DMS53 treated with DMSO at 0.1 percent for 48 hours (cell line): ENCODE measurements around the gene PPFIBP1.
A peak's percentile ranks its signal among the peaks of the same experiment; 100 is the strongest.
"Not testable (repeated sequence)": the region's sequence is repeated elsewhere in the genome, so short reads cannot be mapped to it uniquely, and the experiment has no call there.

Source experiments
- DNase-seq: peaks from one replicate; lab custom pipeline; 2025; ENCODE audit not compliant: unreplicated experiment; lab: John Stamatoyannopoulos, UW

Gene PPFIBP1

DNA sequence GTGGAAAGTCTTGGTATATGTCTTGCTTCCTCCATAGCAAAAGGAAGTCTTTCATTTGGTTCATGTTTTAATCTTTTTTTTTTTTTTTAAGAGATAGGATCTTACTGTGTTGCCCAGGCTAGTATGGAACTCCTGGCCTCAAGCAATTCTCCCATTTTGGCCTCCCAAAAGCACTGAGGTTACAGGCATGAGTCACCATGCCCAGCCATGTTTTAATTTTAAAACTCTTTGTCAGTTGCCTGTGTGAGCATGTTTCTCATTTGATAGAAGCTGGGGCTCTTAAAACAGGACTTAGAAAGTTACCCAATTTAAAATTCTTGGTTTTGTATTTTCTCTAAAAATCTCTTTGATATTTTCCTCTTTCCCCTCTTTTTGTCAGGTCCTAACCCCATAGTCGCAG lies 127.2 kb downstream of the PPFIBP1 start:
- no peak for DNase-seq

DNA sequence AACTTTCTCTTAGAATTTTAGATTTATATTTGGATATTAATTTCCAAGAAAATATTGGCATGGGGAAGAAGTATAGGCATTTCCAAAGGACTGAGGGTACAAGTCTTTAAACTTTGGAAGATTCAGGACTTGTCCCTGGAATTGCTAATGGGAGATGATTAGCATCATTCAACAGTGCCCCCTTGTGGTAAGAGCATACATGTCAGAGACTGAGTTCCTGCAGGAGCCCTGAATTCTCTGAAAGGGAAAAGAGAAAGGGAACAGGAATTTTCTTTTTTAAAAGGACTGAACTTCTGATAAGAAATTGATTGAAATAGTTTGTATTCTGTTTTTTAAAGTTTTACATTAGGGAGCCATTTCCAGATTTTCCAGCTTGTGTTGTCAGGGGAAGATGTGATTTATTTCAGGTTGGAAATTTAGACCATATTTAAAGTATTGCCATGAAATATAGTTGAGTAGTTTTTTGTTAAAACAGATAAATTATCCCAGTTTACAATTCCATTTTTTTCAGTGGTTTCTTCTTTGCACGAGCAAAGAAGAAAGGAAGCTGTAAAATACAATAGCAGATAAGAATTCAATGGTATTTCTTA lies 128.3 kb downstream of the PPFIBP1 start:
- DNase-seq = peak; percentile 87

DNA sequence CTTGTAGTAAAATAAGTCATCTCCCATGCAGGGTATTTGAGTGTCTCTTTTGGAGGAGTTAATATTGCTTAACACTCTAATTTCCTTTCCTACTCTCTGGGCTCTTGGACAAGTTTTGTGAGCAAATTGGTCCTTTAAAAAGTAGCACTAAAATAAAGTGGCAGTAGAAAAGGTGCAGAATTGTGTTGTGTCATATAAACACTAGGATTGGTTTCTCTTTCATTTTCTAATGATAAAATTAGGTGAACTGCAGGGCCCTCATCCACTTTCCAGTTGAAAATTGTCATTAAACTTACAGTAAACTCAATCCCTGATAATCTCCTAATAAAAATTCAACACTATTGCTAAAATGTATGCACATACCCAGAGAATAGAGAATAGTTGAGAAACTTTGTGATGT lies 129.7 kb downstream of the PPFIBP1 start:
- DNase-seq = no peak

DNA sequence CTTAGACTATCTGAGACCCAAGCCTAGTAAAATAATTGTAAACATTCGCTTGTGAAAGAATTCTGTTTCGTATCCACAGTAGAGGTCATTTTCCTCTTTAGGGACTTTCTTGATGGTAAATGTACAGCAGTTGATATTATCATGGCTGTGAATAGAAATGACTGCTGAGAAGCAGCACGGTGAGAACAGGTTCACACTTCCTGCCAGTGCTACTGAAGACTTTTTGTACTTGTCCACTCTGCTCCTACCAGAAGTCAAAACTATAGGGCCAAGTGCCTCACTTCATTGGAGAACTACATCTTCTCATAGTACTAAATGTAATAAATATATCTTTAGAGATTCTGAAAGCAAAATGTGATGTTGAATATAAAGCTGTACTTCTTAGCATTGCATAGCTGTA lies 131.5 kb downstream of the PPFIBP1 start:
- not testable (repeated sequence) for DNase-seq

DNA sequence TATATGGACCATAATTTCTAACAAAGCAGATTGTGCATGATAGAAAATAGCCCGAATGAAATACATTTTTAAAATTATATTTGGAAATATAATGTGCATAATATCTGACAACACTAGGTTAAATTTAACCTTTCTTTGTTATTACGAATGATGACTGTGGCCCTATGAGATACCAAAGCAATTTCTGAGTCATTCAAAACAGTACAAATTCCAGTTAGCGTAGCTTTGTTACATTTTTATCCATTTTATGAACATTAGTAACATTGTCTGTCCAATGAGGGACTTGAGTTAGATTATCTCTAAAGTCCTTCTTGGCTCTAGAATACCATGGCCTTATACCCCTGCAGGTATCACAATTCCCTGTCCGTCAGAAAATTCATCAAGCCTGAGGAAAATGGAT lies 133.3 kb downstream of the PPFIBP1 start:
- no peak for DNase-seq

DNA sequence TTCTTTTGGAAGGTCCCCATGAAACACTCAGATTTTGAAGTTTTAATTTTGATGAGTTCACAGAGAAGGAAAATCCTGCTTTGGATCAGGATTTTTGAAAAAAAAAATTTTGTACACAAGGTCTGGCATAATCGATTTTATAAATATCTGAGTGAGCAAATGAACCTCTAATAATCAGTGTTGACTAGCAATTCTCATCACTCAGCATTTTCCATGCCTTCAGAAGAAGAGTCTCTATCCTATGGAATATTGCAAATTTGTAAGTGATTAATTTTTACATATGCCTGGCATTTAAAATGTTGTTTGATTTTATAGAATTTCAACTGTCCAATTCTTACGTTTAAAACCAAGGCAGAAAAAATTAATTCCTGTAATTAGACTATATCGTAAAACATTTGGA lies 141.7 kb downstream of the PPFIBP1 start:
- DNase-seq = no peak

DNA sequence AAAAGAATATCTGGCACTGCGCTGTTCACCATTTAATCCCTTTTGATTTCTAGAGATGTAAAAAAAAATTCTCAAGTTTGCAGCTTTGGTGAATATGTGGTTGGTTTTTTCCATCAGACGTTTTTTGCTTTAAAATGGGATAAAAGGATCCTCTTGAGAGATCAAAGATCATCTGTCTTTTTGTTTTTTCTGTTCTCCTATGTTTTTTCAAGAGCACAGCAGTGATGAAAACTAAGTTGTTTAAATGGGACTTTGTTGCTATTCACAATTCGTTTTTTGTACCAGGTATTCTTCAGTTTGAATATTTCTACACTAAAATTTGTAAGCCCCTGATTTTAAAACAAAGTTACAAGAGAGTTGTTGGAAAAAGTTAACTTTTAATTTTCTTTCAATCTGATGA lies 142.5 kb downstream of the PPFIBP1 start:
- no peak for DNase-seq

DNA sequence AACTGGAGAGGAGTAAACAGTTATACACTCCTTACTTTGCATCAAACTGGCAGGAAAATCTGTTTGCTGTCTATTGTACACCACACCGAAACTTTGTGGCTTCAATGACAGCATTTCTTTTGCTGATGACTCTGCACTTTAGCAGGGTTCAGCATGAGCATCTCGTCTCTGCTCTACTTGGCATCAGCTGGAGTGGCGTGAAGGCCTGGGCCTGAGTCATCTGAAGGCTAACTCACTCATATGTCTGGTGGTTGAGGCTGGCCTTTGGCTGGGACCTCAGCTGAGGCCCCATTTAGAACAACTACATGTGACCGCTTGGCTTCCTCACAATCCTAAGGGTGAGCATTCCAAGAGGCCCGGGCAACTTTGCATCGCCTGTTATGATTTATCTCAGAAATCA lies 143.5 kb downstream of the PPFIBP1 start:
- DNase-seq = no peak

DNA sequence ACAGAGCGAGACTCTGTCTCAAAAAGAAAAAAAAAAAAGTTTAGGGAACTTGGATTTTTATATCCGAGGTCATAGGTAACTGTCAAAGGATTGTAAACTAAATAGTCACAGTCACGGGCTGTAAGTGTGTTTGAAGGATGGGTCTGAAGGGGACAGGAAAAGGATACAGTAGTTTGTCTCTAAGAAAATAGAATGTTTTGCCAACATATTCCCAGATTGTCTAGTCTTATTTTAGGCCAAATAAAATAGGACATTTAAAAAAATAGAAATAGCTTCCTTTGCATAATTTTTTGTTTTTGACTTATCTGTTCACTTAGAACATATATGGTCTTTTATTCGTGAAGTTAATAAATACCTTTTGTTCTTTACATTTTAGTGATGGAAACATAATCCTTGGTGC lies 148.0 kb downstream of the PPFIBP1 start:
- DNase-seq = no peak

DNA sequence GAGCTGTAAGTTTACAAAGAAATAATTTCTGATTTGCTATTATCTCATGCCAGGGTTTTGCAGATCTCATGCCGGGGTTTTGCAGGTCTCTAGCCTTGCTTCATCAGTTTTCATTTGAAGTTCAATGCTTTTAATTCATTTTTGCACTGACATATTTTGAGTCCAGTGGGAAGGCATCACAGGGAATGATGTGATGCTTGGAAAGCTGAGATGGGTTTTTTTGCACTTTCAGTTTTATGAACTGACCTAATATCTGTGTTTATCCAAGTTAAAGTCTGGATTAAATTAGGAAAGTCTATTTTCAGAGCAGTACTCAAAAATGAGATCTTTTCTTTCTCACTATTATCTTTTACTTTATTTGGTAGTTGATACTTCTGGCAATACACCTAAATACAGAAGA lies 148.6 kb downstream of the PPFIBP1 start:
- DNase-seq = no peak

DNA sequence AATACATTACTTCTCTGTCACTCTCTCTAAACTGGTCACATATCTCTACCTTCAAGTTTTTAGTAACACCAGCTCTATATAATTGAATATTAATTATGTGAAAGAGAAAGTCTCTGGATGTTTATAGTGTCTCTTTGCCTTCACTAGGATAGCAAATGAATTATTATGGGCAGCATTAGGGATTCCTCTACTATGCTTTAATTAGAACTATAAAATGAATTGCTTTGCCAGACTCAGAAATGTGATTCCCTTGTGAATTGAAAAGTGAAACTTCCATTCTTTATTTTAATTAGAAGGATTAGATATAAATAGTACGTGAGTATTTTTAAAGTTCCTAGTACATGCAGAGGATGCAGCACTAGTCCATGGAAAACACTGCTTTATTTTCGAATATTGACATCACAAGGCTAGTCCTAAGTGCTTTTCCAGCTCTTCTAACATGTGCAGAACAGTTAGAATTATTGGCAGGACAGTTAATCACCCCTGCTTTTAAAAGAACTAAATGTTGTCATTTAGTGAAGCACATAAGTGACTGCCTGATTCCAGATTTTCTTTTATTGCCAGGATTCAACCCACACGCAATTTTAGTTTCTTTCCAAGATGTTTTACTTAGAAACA lies 149.2 kb downstream of the PPFIBP1 start:
- no peak for DNase-seq

DNA sequence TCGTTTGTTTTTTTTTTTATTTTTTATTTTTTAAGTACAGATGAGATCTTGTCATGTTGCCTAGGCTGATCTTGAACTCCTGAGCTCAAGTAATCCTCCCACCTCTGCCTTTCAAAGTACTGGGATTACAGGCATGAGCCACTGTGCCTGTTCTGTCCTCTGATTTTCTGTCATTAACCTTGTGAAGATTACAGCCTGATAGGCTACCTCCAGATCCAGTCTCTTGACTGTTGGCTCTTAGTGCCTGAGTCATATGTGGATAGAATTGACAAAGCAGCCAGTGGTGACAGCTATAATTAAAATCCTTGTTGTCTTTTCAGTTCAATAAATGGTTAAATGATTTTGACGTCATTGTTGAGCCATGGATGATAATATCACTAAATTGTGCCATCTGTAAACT lies 151.0 kb downstream of the PPFIBP1 start:
- DNase-seq = no peak

DNA sequence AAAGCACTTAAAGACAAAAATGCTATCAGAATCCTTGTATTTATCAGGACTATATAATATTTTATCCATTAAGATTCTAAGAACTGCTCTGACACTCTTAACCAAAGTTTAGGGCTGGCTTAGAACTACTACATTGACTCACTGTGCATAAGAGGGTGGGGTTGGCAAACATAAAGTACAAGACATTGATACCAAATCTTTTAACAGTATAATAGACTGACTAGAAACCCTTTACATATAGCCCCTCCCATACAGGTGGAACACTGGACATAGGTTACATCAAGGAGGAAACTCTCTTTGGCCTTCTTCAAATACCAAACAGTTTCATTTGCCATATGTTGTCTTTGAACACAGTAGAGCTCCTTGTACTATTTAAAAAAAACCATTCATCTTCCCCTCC lies 156.6 kb downstream of the PPFIBP1 start:
- no peak for DNase-seq

DNA sequence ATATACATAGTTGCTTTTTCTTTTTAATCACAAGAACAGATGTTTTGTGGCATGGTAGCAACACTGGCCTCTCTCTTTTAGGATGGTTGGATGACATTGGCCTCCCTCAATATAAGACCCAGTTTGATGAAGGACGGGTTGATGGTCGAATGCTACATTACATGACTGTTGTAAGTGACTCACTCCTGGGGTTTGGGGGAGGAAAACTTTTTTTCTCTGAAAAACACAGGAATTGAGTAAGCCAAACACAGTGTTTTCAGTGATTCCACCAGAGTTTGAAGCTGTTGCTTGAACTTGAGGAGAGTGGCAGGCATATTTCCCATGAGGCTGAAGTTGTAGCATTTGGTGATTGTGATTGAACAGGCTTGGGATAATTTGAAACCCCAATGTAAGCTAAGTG lies 158.5 kb downstream of the PPFIBP1 start:
- DNase-seq = no peak

DNA sequence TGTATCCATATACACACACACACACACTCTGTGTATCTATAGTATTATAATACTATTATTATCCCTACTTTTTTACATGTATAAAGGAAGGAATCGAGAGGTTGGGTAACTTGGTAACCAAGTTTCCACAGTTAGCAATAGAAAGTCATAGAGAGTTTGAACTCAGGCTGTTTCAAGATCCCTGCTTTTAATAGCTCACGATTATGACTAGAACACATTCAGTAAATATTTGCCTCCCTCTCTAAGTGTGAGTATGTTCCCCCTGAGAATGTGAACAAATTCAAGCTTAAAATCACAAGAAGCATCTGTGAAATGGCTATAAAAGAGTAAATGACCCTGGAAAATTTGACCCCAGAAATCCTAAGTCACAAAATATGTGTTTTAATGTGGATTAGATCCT lies 161.3 kb downstream of the PPFIBP1 start:
- no peak for DNase-seq

DNA sequence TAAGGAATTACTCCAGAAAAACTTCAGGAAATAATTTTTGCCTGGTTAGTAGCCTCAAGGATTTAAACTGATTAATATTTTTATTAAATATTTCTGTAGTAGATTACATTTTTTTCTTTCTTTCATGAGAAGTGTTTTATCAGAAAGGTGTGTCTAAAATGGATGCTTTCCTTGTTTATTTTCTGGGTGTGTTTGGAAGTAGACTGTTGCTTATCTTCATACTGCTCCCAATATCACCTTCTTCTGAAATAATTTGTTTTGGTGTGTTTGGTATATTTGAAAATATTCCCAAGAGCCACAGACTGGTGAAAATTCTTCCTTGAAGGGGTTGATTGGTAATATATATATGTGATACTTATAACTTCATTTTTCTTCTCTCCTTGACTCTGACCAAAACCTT lies 162.1 kb downstream of the PPFIBP1 start:
- no peak for DNase-seq

DNA sequence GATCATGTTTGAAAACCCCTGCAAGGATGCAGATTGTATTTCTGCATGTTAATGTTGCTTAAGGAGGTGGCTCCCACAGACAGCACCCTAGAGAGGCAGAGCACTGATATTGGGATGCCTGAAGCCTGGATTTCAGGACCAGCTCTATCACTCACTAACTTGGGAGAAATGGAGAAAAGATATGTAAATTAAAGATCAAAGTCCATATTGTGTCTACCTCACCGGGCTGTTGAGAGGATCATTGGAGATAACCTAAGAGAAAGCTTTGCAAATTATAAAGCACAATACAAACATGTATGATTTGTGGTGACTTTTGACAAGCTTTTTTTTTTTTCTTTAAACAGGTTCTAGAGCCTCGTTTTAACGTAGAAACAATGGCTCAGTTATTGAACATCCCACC lies 164.7 kb downstream of the PPFIBP1 start:
- no peak for DNase-seq

DNA sequence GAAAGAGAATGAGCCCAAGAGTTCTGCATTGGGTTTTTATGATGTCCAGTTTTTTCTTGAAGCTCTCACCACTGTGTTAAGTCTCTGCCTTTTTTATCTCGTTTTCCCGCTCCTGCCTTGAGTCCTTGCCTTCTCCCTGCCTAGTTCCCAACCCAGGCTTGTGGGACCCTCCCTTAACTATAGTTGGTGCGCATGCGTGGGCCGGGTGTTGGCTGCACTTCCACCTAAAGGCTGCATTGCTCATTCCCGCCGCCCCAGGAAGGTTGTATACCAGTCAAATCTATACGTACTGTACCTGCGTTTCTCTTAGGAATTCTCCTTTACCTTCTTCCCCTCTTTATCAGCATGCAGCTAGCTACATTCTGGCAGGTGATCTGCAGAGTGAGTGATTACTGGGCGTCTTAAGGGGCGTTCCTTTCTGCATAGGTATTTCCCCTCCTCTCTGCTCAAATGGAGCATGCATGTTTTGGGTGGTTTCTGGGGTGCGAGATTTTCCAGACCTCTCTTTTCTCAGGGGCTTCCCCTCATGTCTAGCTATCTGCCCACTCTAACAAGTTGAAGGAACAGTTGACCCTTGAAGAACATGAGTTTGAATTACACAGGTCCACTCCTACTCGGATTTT lies 165.7 kb downstream of the PPFIBP1 start:
- DNase-seq = no peak

DNA sequence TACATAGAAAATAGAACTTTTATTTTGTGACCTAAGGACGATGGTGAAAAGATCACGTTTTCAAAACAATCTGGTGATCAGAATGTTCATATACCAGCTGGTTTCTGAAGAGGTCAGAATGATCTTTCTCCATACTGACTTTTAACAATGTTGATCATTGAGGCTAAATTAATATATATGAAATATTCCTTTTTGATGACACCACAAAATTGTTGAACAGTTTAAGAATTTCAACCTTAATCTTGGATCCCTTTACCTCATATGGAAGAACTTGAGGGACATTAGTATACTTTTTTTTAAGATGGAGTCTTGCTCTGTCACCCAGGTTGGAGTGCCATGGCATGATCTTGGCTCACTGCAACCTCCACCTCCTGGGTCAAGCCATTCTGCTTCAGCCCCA lies 169.4 kb downstream of the PPFIBP1 start:
- DNase-seq = no peak

DNA sequence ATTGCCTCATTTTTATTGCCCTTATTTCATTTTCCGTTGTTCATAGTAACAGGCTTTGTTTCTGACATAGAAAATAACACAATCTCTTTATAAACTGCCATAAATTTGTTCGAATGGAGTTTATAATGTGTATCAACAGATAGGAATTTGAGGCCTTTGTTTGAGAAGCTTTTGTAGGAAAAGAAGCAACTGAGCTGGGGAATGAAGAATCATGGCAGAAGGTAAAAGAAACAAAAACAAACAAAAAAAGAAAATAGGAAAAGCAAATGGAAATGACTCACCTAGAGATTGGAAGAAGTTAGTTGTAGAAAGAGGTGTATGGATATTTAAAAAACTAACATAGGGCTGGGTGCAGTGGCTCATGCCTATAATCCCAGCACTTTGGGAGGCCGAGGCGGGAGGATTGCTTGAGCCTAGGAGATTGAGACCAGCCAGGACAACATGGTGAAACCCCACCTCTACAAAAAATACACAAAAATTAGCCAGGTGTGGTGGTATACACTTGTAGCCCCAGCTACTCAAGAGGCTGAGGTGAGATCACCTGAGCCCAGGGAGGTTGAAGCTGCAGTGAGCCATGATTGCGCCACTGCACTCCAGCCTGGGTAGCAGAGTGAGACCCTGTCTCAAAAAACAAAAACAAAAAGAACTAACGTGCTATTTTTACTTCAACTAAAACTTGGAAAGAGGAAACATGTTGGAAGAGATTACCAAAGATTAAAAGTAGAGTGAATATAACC lies 171.7 kb downstream of the PPFIBP1 start:
- no peak for DNase-seq

DNA sequence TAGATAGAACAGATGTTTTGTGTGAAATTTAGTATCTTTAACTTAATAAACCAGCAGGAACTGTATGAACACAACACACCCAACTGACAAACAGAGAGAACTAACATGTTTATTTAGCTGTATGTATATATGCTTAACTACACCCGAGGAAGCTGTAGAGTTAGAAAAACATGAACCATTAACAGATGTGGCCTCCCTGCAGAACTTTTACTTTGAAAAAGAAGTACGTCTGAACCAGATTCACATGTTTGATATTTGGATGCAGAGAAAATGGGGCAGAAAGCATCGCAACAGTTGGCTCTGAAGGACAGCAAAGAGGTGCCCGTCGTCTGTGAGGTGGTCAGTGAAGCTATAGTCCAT lies 172.3 kb downstream of the PPFIBP1 start, which contains the start of gene REP15:
Gene REP15, plus strand, starts transcription at position 155 of the 360 bp plus-strand sequence. Its CDS starts 116 bp downstream, at position 271.
- DNase-seq = peak; percentile 35
